ENCODE measurements around the gene UGT2A1.
"Not testable (repeated sequence)": the region's sequence is repeated elsewhere in the genome, so short reads cannot be mapped to it uniquely, and the experiment has no call there.

UGT2A1 gene

DNA sequence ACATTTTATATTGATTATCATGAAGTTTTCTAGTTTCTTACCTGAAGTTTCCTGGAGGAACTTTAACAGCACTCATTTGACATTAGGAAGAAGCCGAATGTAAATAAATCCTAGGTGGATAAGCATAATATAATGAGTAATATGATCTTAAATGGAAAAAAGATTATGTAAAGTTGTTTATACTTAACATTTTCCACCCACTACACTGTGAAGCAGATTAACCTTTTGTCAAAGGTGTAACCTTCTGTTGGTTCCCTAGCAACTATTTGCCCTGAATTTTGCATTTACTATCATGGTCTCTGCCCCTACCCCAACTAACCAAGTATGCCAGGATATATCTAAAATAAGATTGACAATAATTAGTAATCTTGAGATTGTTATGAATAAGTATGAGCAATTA, at the start of gene UGT2A1:
UGT2A1 (minus strand) TSS at position 101 of the 400 bp plus-strand sequence. CDS start 5,603 bp downstream, outside the sequence.
- DNase-seq: no peak

DNA sequence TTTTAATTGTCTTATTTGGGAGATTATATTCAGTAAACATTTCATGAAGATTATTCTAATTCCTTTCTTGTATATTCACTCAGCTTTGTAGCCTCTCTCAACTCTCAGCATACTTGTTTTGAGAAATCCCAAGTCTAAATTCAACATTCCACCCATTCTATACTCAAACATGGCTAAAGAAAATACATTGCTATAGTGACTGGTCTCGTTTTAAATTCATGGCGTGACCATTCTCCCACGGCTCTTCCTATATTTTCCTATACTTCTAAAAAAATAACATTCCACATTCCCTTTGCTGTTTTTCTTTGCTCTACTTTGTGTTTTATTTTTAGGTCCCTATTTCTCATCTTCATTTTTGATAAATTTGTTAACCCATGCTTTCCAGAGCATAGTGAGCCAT, 49.2 kb upstream of the UGT2A1 start:
- no peak for DNase-seq

- DNase-seq: no peak
These were observed 48.6 kb upstream of the UGT2A1 start for GRCh38 chr4:69701696-69702095.

DNA sequence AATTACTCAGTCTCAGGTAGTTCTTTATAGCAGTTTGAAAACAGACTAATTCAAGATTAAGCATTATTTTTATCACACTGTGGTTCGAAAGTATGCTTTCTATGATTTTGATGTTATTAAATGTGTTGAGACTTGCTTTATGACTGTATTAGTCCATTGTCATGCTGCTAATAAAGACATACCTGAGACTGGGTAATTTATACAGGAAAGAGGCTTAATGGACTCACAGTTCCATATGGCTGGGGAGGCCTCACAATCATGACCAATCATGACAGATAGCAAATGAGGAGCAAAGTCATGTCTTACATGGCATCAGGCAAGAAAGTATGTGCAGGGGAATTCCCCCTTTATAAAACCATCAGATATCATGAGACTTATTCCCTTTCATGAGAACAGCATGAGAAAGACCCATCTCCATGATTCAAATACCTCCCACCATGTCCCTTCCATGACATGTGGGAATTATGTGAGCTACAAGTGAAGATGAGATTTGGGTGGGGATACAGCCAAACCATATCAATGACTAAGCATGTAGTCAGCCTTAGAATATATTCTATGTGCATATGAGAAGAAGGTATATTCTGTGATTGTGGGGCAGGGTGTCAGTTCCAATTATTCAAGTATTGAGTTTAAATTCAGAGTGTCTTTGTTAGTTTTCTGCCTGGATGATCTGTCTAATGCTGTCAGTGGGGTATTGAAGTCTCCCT, 44.6 kb upstream of the UGT2A1 start:
- no peak for DNase-seq

GRCh38 chr4:69689599-69689998, 36.6 kb upstream of the UGT2A1 start:
- DNase-seq: no peak

GRCh38 chr4:69684804-69685203, 31.8 kb upstream of the UGT2A1 start:
- no peak for DNase-seq

GRCh38 chr4:69668680-69669079, 15.6 kb upstream of the UGT2A1 start:
- DNase-seq: no peak

- not testable (repeated sequence) for DNase-seq
These were observed 11.0 kb upstream of the UGT2A1 start for GRCh38 chr4:69664009-69664408.

GRCh38 chr4:69661130-69661803, 8.2 kb upstream of the UGT2A1 start:
- DNase-seq: peak in 1 of 2 experiments; percentile 5

GRCh38 chr4:69658133-69658532, 5.1 kb upstream of the UGT2A1 start:
- DNase-seq: no peak

DNA sequence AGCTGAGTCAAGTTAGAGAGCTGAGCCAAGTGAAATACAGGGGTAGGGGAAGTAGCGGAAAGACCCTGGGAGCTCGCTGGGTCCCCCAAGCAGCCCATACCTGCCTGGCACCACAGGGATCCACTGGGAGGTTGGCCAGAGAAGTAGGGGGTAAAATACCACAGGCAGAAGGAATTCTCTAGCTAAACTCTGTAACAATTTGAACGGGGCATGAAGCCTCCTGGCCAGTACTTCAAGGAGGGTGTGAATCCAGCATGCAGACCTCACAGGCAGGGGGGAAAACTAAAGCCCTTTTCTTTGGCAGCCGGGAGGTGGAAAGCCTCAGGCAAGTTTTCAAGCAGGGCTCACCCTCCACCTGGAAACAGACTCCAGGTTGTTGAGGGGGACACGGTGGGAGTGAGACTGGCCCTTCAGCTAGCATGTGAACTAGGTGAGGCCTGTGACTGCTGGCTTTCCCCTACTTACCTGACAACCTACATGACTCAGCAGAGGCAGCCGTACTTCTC, 3.7 kb upstream of the UGT2A1 start:
- DNase-seq: no peak

- no peak for DNase-seq
These were observed 2.2 kb downstream of the UGT2A1 start for GRCh38 chr4:69650872-69651271.

DNA sequence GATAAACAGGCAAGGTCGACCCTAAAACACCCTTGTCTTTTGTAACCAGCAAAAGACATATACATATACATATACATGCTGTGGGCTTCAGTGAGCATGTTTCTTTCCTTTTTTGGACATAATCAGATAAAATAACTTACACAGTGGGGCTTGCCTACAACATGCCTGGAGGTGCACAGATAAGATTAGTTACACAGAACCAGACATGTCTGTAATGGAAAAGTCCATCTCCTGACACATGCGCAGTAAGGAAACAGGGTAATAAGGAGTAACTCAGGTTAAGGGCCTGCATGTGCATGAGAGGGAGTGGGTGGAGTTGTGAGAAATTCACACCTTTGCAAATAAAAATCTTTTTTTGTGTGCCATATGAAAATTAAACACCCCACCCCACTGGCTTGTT, 3.4 kb downstream of the UGT2A1 start:
- DNase-seq: no peak

DNA sequence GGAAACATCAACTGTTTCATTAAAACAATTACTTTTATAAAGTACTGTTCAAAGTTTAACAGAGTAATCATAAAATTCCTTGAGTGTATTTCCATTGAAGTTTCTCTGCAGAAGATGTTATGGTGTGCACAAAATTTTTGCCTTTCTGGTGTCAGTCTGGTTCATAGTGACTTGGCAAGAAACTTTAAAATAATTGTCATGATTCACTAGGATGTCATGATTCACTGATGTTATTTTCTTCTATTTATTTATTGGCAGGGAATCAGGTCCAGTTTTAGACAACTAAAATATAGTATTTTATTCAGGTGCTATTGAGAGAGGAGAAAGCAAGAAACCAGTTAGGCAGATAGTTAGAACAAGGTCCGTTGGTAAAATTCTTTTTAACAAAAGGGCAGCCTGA, 3.8 kb downstream of the UGT2A1 start:
- DNase-seq: no peak

DNA sequence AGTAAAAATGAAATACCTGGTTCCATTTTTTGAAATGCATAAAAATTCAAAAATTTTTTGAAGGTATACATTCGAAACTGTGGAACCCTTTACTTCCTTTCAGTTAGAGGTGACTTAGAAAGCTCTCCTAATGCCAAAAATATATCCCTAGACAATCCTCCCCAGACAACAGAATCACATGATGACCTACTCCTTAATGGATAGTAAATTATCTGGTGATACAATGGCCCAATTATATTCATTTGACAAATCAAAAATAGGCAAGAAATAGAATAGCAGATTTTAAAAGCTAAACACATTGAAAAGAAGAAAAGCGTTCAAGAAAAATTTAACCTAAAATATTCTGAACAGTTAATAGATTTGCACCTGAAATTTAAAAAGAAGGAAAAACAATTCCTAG, 10.1 kb downstream of the UGT2A1 start:
- no peak for DNase-seq

DNA sequence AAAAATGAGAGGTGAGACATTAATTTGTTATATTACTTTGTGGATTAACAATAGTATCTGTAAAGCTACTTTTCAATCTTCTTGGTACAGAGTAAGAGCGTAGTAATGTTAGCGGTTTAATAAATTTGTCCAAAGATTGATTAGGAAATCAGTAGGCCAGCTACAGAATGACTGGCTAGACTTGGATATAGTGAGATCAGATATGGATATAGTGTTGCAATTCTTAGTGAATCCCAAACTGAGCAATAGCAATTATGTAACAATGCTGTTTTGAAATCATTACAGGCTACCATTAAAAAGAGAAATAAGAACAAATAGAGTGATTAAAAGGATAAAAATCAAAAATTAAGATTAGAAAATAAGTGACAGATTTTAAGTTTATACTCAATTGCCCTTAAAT, 12.8 kb downstream of the UGT2A1 start:
- DNase-seq: no peak

GRCh38 chr4:69639542-69639941, 13.5 kb downstream of the UGT2A1 start, which contains the start of gene UGT2A2:
Gene UGT2A2, minus strand, starts transcription at chr4:69639642. Its CDS starts 2 bp downstream, at chr4:69639640.
- no peak for DNase-seq

DNA sequence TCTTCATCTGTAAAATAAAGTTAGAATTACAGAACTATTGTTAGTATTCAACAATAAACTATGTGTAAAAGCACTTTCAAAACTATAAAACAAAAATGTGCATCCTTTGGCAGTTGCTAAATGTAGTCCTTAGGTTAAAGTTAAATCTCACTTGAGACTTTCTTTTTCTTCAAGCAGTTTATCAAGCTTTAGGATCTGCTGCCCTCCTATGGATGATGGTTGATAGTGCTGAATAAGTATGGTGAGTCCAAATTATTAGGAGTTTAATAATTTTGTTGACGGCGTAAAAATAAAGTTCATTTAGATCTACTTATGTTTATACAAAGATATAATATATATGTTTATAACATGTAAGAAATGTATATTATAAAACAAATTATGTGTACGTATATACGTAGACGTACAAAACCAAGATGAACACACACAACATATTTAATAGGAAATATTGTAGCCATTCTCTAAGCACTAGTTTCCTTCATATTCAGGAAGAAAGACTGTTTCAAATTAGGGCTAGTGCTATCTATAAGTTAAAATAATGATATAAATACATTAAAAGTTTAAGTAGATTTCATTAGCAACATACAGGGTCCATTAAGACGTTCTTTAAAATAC, 35.9 kb downstream of the UGT2A1 start:
- no peak for DNase-seq

GRCh38 chr4:69610484-69610883, 42.6 kb downstream of the UGT2A1 start:
- DNase-seq: no peak

- no peak for DNase-seq
These were observed 52.0 kb downstream of the UGT2A1 start for GRCh38 chr4:69601065-69601464.

- no peak for DNase-seq
These were observed 53.0 kb downstream of the UGT2A1 start for GRCh38 chr4:69600013-69600412.

DNA sequence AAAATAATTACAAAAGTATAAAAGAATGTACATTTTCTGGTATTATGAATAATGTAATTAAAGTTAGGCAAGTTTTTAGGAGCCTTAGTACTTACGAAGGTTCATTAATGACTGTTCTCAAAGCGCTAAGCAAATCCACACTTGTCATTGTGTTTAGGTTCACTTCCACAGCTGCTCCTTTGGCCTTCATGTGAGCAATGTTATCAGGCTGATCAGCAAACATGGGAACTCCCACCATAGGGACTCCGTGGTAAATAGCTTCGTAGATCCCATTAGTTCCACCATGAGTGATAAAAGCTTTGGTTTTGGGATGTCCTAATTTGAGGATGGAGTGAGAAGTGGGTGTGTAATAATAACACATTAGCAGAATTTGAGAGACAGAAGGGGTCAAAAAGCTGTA, 58.7 kb downstream of the UGT2A1 start:
- DNase-seq: no peak

GRCh38 chr4:69591364-69591763, 61.7 kb downstream of the UGT2A1 start:
- no peak for DNase-seq

GRCh38 chr4:69589884-69590283, 63.2 kb downstream of the UGT2A1 start:
- no peak for DNase-seq
